ENCODE data around the gene KRTAP2-4. TPM values are rescaled to one million over a fixed set of nuclear protein-coding genes. Genes with fewer than 3 reads are reported as not detected.
"Not testable (repeated sequence)": the region's sequence is repeated elsewhere in the genome, so short reads cannot be mapped to it uniquely, and the experiment has no call there.

The KRTAP2-4 gene
- not detected for total RNA-seq

DNA sequence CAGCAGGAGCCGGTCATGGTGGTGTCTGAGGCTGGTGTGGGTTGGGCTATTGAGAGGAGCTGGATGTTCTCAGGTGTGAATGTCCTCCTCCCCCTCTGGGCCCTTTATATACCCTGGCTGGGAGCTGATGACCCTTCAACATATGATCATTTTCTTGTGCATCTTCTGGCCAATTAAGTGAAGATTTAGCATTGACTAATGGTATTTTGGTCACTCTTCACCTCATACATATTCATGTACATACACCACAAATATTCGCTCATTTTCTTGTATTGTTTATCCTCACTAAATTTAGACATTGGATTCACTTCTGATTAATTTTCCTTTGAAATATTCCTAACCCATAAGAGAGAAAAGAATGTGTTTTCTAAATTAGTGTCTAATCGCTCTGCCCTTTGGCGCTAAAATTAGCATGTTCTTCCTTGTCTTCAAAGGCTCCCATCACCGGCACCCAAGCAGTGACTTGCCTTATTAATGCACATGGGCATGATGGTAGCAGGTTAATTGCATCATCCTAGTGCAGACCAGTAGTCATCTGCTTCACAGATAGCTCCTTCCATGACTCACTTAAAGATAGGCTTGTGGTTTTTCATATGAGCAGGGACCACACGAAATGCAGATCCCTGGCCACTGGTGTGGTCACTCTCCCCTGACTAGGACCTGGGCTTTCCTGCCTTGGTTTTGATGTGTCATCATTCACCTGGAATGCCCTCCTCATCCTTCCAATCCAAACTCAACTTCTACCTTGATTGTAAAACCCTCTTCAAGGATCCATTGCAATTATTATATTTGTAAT is at the start of gene KRTAP2-4:
TSS of gene KRTAP2-4 (minus strand) at position 51 of the 796 bp plus-strand sequence. CDS start at position 17, 34 bp downstream.
- DNase-seq (ENCODE audit: low spot score): no peak

GRCh38 chr17:41111151-41111885 is 45.6 kb upstream of the KRTAP2-4 start:
- no peak for DNase-seq (ENCODE audit: low spot score)

GRCh38 chr17:41108728-41109386 is 43.2 kb upstream of the KRTAP2-4 start:
- not testable (repeated sequence) for DNase-seq (ENCODE audit: low spot score)

DNA sequence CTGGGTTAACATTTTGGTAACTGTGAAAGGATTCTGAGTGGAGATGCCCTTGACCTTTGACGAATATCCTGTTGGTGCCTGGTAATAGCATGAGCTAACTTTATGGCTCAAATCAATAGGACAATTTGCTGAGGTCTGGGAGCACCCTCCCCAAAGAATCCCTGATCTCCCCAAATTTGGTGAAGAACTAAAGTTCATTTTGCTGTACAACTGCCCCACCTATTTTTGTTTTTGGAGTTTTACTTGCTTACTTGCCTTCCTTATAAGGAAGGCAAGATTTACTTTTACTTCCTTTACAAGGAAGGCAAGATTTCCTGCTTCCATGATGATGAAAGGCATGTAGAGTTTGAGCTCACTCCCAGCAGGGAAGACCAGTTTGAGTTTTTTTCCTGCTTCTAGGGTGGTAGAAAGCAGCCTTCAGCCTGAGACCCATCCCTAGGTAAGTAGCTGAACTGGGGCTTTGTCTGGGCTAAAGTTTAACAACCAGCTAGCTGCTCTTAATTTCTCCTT is 42.3 kb upstream of the KRTAP2-4 start:
- no peak for DNase-seq (ENCODE audit: low spot score)

- not testable (repeated sequence) for DNase-seq (ENCODE audit: low spot score)
Measured at GRCh38 chr17:41105347-41105746, 39.7 kb upstream of the KRTAP2-4 start, which contains the start of gene KRTAP4-9. Gene KRTAP4-9 (plus strand): TSS chr17:41105389. CDS start chr17:41105389, 0 bp downstream.

- DNase-seq (ENCODE audit: low spot score): not testable (repeated sequence)
Measured at GRCh38 chr17:41104386-41105038, 38.8 kb upstream of the KRTAP2-4 start.

GRCh38 chr17:41103896-41104295 is 38.2 kb upstream of the KRTAP2-4 start:
- DNase-seq (ENCODE audit: low spot score): no peak

DNA sequence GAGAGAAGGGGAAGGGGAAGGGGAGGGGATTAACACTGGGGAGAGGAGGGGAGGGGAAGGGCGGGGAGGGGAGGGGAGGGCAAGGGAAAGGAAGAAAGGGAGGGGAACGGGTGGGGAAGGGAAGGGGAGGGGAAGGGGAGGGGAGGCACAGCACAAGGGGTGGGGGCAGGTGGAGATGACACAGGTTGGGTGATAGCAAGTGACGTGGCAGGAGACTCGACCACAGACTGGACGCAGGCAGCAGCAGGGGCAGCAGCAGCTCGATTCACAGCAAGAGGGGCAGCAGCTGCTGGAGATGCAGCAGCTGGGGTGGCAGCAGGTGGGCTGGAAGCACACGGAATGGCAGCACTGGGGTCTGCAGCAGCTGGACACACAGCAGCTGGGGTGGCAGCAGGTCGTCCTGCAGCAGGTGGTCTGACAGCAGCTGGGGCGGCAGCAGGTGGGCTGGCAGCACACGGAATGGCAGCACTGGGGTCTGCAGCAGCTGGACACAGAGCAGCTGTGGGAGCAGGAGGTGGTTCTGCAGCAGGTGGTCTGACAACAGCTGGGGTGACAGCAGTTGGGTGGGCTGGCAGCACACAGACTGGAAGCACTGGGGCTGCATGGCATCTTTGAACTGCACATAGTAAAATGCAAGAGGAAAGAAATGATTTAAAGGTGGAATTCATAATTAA is 36.0 kb upstream of the KRTAP2-4 start, which contains the start of gene KRTAP4-16:
TSS of gene KRTAP4-16 (minus strand) at position 624 of the 674 bp plus-strand sequence. CDS start at position 624, 0 bp downstream.
- DNase-seq (ENCODE audit: low spot score): no peak

DNA sequence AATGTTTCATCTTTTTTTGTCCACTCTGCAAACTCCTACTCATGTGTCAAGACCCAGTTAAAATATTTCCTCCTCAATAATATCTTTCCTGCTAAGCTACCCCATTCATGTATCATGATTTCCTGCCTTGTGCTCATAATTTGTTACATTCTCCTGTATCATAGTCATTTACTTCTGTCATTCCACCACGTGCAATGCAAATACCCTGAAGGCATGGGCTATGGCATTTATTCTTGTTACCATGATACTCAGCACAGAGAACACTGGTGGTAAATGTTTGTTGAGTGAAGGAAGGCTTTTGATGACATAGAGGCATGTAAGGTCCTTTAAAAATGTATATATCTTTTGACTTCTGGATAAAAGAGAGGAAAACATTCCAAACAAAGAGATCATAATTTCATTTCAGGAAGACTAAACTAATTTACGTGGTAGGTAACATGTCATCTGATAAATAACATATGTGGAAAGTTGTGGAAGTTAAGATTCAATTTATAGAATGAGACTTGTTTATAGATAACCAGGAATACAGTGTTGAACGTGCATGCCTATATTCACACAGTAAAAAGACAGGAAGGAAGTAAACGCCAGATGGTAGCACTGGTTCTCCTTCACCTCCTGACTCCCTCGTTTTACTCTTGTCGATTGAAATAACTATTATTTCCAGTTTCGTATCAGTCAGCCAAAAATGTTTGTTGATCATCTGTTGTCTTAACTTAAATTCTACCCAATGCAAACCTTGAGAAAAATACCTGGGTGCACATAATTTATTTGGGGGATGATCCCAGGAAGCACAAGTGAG is 34.2 kb upstream of the KRTAP2-4 start:
- DNase-seq (ENCODE audit: low spot score): not testable (repeated sequence)

DNA sequence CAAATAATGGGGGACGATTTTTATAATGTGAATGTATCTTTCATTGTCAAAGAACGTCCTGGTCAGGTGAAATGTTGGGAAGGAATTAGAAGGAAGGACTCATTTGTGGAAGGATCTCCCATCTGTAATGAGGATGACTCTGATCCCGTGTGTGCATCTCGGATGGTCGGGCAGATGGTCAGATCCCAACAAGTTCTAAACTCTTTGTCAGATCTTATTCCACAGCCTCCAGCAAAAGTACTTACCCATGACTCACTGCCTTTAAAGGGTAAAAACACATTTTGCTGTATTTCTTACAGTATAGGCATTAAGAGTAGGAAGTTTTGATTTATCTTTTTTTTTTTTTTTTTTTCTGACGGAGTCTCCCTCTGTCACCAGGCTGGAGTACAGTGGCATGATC is 32.8 kb upstream of the KRTAP2-4 start:
- DNase-seq (ENCODE audit: low spot score): no peak

- no peak for DNase-seq (ENCODE audit: low spot score)
Measured at GRCh38 chr17:41098042-41098441, 32.4 kb upstream of the KRTAP2-4 start, which contains the start of gene KRTAP4-8. Gene KRTAP4-8 (minus strand): TSS chr17:41098142. CDS start chr17:41098084, 58 bp downstream.

- no peak for DNase-seq (ENCODE audit: low spot score)
Measured at GRCh38 chr17:41096055-41096454, 30.4 kb upstream of the KRTAP2-4 start.

DNA sequence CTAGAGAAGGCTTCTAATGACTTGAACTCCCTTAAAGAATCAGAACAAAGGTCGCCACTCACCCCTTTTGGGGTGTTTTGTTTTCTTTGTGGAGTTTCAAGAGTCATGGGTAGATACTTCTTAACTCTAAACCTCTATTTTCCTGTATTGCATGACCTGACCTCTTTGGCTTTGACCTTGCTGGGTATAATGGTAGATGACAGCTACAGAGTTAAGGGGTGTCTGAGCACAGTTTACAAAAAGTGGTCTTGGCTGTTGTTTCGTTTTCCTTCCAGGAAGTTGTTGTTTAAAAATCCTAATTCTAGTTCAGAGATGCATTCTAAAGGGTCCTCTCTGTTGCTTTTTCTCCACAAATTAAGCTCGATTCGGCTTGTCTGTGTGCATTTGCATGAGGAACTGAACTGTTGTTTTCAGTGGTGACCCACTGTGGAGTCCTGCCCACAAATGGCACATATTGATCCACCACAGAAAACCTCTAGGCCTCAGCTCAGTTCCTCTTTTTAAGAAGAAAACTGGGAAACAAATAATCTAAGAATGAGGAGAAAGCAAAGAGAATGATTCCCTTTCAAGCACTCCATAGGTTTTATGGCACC is 23.2 kb upstream of the KRTAP2-4 start:
- not testable (repeated sequence) for DNase-seq (ENCODE audit: low spot score)

DNA sequence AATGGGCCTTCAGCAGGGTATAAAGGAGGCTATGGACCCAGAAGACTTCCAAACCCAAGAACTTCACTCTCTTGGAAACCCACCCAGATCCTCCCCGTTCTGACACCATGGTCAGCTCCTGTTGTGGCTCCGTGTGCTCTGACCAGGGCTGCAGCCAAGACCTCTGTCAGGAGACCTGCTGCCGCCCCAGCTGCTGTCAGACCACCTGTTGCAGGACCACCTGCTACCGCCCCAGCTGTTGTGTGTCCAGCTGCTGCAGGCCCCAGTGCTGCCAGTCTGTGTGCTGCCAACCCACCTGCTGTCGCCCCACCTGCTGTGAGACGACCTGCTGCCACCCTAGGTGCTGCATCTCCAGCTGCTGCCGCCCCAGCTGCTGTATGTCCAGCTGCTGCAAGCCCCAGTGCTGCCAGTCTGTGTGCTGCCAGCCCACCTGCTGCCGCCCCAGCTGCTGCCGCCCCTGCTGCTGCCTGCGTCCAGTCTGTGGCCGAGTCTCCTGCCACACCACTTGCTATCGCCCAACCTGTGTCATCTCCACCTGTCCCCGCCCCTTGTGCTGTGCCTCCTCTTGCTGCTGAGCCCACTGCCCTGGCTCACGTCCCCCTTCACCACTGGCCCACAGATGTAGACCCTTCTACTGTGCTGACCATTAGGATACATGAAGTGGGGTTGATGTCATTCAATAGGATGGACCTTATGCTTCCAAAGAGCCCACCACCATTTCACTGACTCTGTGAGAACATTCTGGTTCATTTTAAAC is 18.6 kb upstream of the KRTAP2-4 start, which contains the start of gene KRTAP4-7:
TSS of gene KRTAP4-7 (plus strand) at position 51 of the 757 bp plus-strand sequence. CDS start at position 108, 57 bp downstream.
- DNase-seq (ENCODE audit: low spot score): not testable (repeated sequence)

GRCh38 chr17:41083427-41083826 is 17.7 kb upstream of the KRTAP2-4 start:
- DNase-seq (ENCODE audit: low spot score): not testable (repeated sequence)

GRCh38 chr17:41082626-41083025 is 16.9 kb upstream of the KRTAP2-4 start:
- no peak for DNase-seq (ENCODE audit: low spot score)

DNA sequence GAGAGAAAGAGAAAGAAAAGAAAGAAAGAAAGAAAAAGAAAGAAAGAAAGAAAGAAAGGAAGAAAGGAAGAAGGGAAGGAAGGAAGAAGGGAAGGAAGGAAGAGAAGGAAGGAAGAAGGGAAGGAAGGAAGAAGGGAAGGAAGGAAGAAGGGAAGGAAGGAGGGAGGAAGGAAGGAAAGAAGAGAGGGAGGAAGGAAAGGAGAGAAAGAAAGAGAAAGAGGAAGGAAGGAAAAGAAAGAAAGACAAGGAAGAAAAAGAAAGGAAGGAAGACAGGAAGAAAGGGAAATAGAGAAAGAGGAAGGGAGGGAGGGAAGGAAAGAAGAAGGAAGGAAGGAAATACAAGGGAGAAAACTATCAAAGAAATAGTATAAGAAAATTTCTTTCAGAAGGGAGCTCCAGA is 11.1 kb upstream of the KRTAP2-4 start:
- DNase-seq (ENCODE audit: low spot score): no peak

- no peak for DNase-seq (ENCODE audit: low spot score)
Measured at GRCh38 chr17:41073676-41074075, 8.0 kb upstream of the KRTAP2-4 start.

All from ureter (tissue), 1 donor.